Activated B cell treated with CpG ODN at 0.5 μM for 24 hours (primary cell): ENCODE results near the gene PTCD2. TPM values are rescaled to one million over a fixed set of nuclear protein-coding genes. Genes with fewer than 3 reads are reported as not detected.
A peak's percentile ranks its signal among the peaks of the same experiment; 100 is the strongest.
"Not testable (repeated sequence)": the region's sequence is repeated elsewhere in the genome, so short reads cannot be mapped to it uniquely, and the experiment has no call there.

Experiments used
- ATAC-seq: fragments of 200-7000 bp; cut with Tn5 transposase; one replicate; pipeline ENCODE4 v1.10.0; 2021; ENCODE audit warnings: low read depth, mild to moderate bottlenecking, moderate library complexity
- CTCF ChIA-PET: fragments of 350-600 bp; sonication (Branson Sonifier 250); formaldehyde crosslinking; loops from one replicate; lab custom pipeline; 2021; ENCODE audit warnings: antibody characterized with exemption; lab: Charles Lee
- POLR2A ChIA-PET: fragments of 350-600 bp; sonication (Branson Sonifier 250); formaldehyde crosslinking; loops from one replicate; lab custom pipeline; 2021; ENCODE audit warnings: antibody characterized with exemption; lab: Charles Lee
- DNase-seq: peaks from one replicate; pipeline ENCODE4 v3.0.0; 2022
- H3K27ac Mint-ChIP-seq: one replicate; pipeline ENCODE4 v1.8.0; 2020; ENCODE audit warnings: mixed read lengths
- H3K27me3 Mint-ChIP-seq: one replicate; pipeline ENCODE4 v1.8.0; 2021; ENCODE audit warnings: mixed read lengths
- H3K36me3 Mint-ChIP-seq: one replicate; pipeline ENCODE4 v1.8.0; 2021; ENCODE audit warnings: low read depth, mixed read lengths
- H3K4me1 Mint-ChIP-seq: one replicate; pipeline ENCODE4 v1.8.0; 2021; ENCODE audit warnings: mixed read lengths
- H3K4me3 Mint-ChIP-seq: one replicate; pipeline ENCODE4 v1.8.0; 2020; ENCODE audit warnings: mild to moderate bottlenecking, mixed read lengths
- H3K9me3 Mint-ChIP-seq: one replicate; pipeline ENCODE4 v1.8.0; 2020; ENCODE audit warnings: mixed read lengths
- CTCF ChIP-seq: fragments of 200-600 bp; IDR thresholded peaks from one replicate; pipeline ENCODE4 v1.8.0; 2022; ENCODE audit warnings: antibody characterized with exemption, mild to moderate bottlenecking
- intact Hi-C: fragments of 100-400 bp; cut with micrococcal nuclease; formaldehyde crosslinking; loops from one replicate; pipeline ENCODE4 v1.15.1; 2024
- total RNA-seq: library from RNA; stranded (reverse); gene quantifications from 2 replicates; pipeline ENCODE4 v1.2.3, GENCODE V29; 2022

The PTCD2 gene
- total RNA-seq, 1 donor from 2014 or later = 8.9 TPM

GRCh38 chr5:72314571-72315172 lies 5.5 kb upstream of the PTCD2 start:
- DNase-seq = no peak
- Mint-ChIP-seq H3K36me3 (peaks cover 51% of the 10 kb centered on the region), H3K9me3 (no peaks in the 10 kb centered on the region), H3K27me3 (no peaks in the 10 kb centered on the region), H3K4me3 (no peak overlapping the region), H3K27ac (no peak overlapping the region), H3K4me1 (peaks cover 22% of the 10 kb centered on the region)
- TF ChIP-seq CTCF = no peak
- ChIA-PET CTCF (no interaction called here), POLR2A (no interaction called here)
- no peak for ATAC-seq
- intact Hi-C loops = no loop called here

- DNase-seq, intact Hi-C loops, ATAC-seq, H3K9me3 Mint-ChIP-seq, H3K27me3 Mint-ChIP-seq: not testable (repeated sequence)
- CTCF ChIA-PET = interaction anchor here (1.3 to 3.2 kb wide), 3 partner anchors 11 to 498 kb away, joined by 3 to 28 read pairs (median 4); no protein-coding TSS in a partner anchor
- Mint-ChIP-seq H3K4me1 (peaks cover 29% of the 10 kb centered on the region), H3K27ac (peak overlapping the region; percentile 93), H3K4me3 (peak overlapping the region; percentile 98), H3K36me3 (peaks cover 39% of the 10 kb centered on the region)
- POLR2A ChIA-PET = interaction anchor here (0.7 to 2.9 kb wide), 14 partner anchors 9 to 662 kb away, joined by 3 to 74 read pairs (median 6); partner anchors contain the start of gene TNPO1
Measured at GRCh38 chr5:72319435-72319975, 668 bp upstream of the PTCD2 start.

DNA sequence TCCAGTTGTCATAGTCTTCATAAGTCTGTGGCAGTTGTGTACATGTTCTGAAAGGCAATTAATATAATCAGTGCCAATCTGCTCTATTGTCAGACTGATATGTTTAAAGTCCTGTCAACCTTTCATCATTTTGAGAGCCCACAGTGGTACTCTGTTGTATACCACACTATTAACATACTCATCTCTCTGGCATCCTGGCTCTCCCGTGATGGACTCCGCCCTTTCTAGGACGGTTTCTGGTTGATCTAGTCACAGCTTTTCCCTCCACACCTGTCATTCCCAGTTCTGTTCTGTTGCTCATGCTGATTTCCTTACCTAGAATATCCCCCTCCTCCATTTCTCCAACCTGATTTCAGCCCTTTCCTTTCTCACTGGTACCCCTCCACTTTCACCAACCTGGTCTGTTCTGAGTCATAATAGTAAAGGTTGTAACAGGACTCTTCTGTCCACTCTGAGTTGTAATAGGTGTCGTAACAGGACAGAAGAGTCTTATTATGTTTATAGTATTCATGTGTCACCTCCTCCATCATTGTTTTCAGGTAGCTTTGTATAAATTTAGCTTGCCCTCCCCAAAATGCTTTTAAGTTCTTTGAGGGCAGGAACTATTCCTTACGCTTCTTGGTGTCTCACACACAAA lies 4.1 kb downstream of the PTCD2 start:
- no peaks in the 10 kb centered on the region for H3K27me3 Mint-ChIP-seq
- no peak overlapping the region for H3K27ac Mint-ChIP-seq
- intact Hi-C loops = loop anchor here (5.0 kb wide), 2 partner anchors 867 to 1243 kb away; partner anchors contain the start of genes ANKRA2, BDP1 and UTP15
- no peak overlapping the region for H3K4me3 Mint-ChIP-seq
- H3K9me3 Mint-ChIP-seq = no peaks in the 10 kb centered on the region
- TF ChIP-seq CTCF = no peak
- H3K4me1 Mint-ChIP-seq = peaks cover 8% of the 10 kb centered on the region
- ATAC-seq (no peak), DNase-seq (no peak)
- ChIA-PET POLR2A (no interaction called here), CTCF (no interaction called here)
- peaks cover 56% of the 10 kb centered on the region for H3K36me3 Mint-ChIP-seq

DNA sequence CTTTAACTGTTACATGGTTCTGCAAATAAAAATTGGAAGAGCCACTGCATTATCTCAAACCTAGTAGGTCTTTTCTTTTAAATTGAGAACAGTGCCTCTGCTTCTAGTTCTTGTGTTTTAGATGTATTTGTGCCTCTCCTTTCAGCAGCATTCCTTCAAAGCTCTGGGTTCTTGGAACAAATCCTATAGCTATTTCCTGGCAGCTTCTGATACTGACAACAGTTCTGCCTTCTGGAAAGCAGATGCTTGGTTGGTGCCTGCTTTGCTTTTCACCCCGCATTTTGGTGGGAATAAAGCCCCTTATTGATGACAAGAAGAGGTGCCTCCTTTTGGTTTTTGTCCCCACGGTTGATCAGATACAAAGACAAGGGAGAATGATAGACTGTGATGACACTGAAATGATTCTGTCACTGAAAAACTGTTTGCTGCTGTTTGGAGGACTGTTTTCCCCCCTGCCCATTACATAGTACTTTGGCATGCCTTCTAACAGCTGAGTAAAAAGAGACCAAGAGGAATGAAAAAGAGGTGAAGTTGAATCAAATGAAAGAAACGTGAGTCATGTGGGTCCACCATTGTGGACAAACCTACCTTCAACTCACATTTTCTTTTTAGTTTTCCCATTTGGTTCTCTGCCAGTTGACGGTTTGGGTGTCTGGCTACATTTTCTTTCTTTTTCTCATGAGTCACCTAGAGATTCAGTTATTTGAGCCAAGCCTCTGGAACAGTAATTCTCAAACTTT lies 5.6 kb downstream of the PTCD2 start:
- DNase-seq = no peak
- H3K27ac Mint-ChIP-seq = no peak overlapping the region
- CTCF ChIA-PET = no interaction called here
- no peak for TF ChIP-seq CTCF
- ATAC-seq = no peak
- intact Hi-C loops = no loop called here
- no peaks in the 10 kb centered on the region for H3K4me1 Mint-ChIP-seq
- H3K9me3 Mint-ChIP-seq = no peaks in the 10 kb centered on the region
- POLR2A ChIA-PET = no interaction called here
- no peak overlapping the region for H3K4me3 Mint-ChIP-seq
- no peaks in the 10 kb centered on the region for H3K27me3 Mint-ChIP-seq
- H3K36me3 Mint-ChIP-seq = peaks cover 62% of the 10 kb centered on the region

GRCh38 chr5:72326306-72326649 lies 6.1 kb downstream of the PTCD2 start:
- no peaks in the 10 kb centered on the region for H3K9me3 Mint-ChIP-seq
- no peak overlapping the region for H3K27ac Mint-ChIP-seq
- no peak overlapping the region for H3K4me3 Mint-ChIP-seq
- no peaks in the 10 kb centered on the region for H3K4me1 Mint-ChIP-seq
- DNase-seq = no peak
- ChIA-PET CTCF (no interaction called here), POLR2A (no interaction called here)
- no peak for ATAC-seq
- peaks cover 67% of the 10 kb centered on the region for H3K36me3 Mint-ChIP-seq
- intact Hi-C loops = no loop called here
- H3K27me3 Mint-ChIP-seq = no peaks in the 10 kb centered on the region
- no peak for TF ChIP-seq CTCF
